Stimulated activated CD4-positive, alpha-beta T cell treated with anti-CD3 and anti-CD28 coated beads, TNF-alpha, amount 100 ng/mL, for 24 hours (primary cell): ENCODE results near the gene RFTN1.

Experiments
- DNase-seq, 3 experiments: peaks; one replicate each; pipeline ENCODE4 v3.0.0-alpha.2; 2020; ENCODE audit warnings: low read depth in 3 of 3

The RFTN1 gene

GRCh38 chr3:16409032-16409431 lies 104.5 kb downstream of the RFTN1 start:
- DNase-seq = no peak

DNA sequence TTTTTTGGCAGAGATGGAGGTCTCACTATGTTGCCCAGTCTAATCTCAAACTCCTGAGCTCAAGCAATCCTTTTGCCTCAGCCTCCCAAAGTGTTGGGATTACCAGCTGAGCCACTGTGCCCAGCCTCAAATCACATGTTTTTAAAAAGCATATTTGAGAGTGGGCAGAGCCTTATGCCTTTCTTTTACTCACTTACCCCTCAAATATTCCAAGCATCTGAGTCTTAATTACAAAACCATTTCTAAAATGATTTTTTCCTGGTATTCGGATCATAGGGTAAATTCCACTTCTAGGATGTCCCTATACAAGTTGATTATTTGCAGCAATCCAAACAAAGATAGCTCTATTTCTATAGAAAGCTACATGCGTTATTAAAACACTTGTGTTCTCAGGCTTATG lies 106.1 kb downstream of the RFTN1 start:
- DNase-seq = no peak

DNA sequence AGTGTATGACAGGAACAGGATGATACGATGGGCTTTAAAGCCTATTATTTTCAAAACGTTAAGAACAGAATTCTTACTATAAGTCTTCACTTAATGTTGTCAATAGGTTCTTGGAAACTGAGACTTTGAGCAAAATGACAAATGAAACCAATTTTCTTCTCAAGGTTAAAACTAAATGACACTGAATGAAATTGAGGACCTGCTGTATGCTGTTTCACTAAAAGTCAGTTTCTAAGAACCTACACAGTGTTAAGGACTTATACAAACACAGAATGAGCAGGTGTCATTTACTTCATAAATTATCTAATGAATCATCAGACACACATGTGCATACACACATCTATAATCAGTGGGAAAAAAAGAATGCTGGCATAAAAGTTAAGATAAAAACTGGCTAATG lies 106.9 kb downstream of the RFTN1 start:
- no peak for DNase-seq

- DNase-seq = no peak
These were observed 107.3 kb downstream of the RFTN1 start for GRCh38 chr3:16406166-16406565.

DNA sequence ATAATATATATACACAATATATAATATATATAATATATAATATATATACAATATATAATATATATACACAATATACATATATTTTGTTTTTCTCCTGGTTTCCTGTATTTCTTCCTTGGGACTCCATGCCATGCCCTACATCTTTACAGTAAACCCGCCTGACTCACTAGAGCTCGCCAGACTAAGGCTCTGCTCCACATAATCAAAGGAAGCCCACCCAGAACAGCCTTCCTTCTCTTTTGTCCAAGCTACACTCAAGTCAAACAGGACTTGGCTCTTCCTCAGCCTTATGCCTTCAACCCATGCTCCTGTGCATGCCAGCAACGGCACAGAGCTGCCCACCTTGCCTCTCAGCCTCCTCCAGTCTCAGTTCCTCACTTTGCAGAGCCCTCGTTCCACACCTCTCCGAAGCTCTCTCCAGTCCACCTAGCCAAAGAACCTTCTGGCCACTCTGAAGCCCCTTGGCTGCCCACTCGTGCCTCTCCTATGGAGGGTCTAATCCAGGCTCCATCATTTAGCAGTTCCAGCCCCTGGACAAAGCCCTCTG lies 109.1 kb downstream of the RFTN1 start:
- no peak for DNase-seq

DNA sequence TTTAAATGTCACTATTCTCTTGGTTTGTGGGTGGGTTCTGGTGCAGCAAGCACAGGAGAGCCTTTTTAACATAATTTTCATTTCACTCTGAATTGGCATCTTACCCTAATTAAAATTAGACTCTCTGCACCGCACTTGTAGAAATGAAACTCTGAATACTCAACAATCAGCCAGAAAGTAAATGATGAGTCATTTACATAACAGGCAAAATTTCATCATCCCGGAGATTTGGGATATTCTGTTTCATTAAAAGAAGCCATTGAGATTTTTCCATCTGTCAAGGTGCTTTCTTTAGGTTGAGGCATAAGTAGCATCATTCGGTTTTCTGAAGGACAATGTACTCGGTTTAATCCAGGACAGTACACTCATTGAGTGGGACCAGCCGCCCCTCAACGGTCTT lies 111.0 kb downstream of the RFTN1 start:
- DNase-seq = no peak

- no peak for DNase-seq
These were observed 112.2 kb downstream of the RFTN1 start for GRCh38 chr3:16401273-16401672.

DNA sequence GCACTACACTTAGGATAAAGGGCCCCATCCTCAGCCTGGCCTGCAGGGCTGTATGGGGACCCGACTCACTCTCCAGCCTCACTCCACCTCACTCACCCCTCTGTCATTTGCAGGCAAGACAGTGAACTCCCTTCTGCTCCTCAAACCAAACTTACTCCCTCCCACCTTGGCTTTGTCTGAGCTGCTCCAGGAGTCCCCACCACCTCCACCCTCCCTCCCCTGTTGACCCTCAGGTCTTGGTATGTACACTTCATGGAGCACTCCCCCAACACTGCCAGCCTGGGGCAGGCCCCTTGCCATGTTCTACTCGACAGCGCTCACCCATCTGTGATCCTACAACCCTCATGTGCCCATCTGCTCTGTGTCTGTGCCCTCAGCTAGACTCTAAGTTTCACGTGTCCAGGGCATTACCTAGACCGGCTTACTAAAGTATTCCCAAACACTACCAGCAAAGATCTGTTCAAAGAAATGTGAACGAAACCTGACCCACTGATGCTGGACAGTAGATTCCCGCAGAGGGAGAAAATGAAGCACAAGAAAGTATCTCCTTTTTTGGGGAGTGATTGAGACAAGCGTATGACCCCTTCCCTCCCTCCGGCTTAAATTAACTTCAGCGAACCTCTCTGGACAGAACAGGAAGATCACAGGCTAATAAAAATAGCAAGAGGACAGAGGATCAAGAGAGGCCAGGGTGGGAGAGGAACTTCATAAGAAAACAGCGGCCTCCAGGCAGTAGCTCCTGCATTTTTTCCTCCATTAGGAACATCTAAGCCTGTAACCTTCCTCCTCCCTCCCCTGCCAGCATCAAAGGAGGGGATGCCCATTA lies 113.2 kb downstream of the RFTN1 start:
- DNase-seq = no peak

DNA sequence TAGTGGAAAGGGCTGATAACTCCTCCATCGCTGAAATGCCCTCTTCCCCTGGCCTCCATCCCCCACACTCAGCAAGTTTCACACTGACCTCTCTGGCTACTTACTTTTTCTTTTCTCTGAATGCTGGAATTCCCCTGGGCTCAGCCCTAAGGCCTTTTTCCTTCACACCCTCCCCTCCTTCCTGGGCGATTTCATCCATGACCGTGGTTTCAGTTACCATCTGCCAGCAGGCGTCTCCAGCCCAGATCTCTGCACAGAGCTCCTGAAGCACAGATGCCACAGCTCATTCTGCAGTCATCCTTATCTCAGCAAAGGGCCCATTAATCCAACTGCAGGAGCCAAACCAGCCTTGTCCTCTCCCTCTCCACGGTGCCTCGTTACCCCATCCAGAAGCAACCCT lies 114.0 kb downstream of the RFTN1 start:
- DNase-seq = no peak

GRCh38 chr3:16398648-16399047 lies 114.9 kb downstream of the RFTN1 start:
- DNase-seq = no peak

DNA sequence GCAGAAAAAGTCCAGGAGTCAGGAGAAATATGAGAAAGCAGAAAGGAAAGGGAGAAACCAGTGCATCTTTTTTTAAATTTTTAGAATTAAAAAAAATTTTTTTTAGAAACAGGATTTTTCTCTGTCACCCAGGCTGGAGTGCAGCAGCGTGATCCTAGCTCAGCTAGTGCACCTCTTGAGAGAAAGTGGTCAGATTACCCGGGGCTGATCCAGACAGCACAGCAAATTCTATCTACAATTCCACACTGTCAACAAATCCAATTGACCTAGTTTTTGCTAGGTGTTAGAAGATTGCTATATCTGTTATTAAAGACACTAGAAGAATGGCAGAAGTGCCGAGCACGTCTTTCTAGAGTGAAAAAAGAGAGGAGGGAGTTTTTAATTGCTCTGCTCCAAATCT lies 117.3 kb downstream of the RFTN1 start:
- no peak for DNase-seq

DNA sequence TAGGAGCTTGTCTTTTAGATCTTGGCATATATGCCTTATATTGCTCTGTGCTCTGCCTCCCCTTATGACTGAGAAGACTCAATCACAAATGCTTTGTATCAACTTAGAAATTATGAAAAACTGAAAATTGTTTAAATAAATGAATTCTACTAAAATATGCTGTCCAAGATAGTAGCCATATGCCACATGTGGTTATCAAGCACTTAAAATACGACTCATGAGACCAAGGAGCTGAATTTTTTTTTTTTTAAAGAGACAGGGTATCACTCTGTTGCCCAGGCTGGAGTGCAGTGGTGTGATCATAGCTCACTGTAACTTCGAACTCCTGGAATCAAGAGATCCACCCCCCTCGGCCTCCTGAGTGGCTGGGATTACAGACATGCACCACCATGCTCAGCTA lies 118.3 kb downstream of the RFTN1 start:
- no peak for DNase-seq

DNA sequence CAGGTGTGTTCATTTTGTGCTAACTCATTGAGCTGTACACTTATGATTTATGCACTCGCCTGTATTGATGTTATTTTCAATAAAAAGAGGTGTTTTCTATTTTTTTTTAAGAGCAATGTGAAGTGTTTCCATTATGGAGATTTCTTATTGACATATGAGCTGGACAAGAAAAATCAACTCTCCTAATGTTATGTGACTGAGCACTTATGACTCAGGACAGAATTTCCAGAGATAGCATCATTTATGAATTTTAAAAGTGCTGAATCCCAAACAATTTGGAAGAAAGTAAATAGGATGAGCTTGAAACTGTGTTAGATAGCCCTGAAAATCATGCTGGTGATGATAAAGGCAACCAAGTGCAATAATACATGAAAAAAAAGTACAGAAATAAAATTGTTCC lies 118.9 kb downstream of the RFTN1 start:
- DNase-seq = no peak

DNA sequence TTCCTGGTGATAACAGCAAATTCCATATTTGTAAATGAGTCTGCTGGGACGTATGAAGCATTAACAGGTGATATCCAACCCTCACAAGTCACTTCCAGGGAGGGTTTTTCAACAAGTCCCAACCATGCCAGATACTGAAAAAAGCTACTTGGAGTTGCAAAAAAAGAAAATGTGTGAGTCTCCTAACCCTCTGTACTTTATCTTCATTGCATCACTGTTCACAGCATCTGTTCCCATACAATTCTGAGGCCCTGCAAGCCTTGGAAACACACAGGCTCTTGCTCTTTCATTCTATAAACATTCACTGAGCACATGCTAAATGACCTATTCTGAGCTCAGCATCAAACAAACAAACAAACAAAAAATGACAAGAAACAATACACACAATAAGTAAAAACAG lies 120.8 kb downstream of the RFTN1 start:
- DNase-seq = no peak

DNA sequence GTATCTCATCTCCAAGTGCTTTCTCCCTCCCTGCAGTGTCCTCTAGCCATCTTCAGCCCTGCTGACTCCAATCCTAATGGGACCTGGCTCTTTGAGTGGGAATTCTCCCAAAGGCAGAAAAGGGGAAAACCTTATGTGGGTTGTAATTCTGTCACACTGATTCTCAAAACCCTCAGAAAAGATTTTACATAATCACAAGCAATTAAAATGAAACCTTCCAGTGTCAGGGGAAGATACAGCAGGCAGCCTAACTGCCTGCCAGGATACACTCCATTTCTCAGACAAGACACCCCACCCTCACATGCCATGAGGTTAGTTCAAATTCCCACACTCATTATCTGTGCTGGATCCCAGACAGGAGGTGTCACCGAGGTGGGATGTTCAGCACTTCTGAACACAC lies 121.4 kb downstream of the RFTN1 start:
- no peak for DNase-seq

GRCh38 chr3:16390581-16390980 lies 122.9 kb downstream of the RFTN1 start:
- DNase-seq = no peak

GRCh38 chr3:16388850-16389441 lies 124.6 kb downstream of the RFTN1 start:
- no peak for DNase-seq

DNA sequence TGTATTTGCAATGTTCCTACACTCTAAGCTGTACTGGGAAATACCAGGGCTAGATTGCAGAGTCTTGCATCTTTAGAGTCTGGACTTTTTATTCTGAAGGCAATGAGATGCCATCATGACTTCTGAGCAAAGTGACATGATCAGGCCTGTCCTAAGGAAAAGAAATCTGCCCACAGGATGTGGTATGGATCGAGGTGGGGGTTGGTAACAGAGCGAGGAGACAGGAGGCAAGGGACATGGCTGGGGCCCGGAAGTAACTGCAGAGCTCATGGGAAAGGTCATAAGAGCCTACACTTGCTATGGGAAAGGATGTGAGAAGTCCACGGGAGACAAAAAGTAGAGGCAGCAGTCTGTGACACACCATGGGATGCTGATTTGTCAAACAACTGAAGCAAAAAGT lies 126.9 kb downstream of the RFTN1 start:
- DNase-seq = no peak

DNA sequence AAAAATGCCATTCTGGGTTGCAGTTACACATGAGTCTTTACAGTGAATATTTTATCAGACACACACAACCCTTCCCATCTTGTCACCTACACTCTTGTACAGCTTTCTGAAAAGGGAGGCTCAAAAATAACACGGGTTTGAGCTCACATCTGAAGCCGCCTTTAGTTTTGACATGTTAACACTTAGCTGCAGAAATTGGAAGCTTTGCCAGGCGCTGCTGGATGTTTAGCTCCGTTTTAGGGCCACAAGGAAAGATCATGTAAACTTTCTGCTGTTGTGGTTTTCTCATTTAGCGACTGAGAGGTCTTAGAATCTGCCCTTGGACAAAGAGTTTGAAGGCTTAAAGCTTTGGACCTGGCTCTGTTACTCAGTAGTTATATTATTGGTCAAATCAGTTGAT lies 128.3 kb downstream of the RFTN1 start:
- no peak for DNase-seq

- DNase-seq = no peak
These were observed 129.6 kb downstream of the RFTN1 start for GRCh38 chr3:16383864-16384263.

DNA sequence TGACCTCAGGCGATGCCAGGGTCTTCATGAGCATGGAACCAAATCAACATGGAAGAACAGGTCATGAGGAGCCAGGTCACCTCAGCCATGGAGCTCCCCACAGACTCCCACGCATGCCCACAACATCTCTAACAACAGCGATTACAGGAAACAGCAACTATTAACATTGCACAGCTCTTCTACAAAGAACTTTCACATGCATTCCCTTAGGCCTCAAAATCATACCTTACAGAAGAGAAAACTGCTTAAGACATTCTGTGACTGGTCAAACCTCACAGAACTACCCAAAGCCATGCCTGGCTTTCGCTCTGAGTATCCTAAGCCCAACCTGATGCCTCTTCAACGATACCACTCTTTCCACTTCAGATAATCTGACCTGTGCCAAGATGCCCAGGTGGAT lies 130.7 kb downstream of the RFTN1 start:
- DNase-seq = no peak

DNA sequence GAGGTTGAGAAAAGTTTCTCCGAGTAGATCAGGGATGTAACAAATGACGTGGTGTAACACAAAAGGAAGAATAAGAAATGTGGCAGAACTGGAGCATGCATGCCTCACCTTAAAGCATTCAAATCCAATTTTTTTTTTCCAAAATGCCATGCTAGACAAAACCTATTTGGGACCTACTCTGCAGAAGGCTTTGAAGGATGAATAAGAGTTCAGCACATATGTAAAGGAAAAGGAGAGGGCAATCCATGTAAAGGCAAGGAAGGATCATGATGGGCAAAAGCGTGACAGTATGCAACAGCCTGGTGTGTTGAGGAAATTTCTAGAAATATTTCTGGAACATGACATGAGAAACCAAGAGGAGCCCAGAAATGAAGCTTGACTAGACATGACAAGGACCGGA lies 132.1 kb downstream of the RFTN1 start:
- DNase-seq = no peak

GRCh38 chr3:16380421-16380820 lies 133.1 kb downstream of the RFTN1 start:
- DNase-seq = no peak
